ENCODE data around the gene SAFB2. TPM values are rescaled to one million over a fixed set of nuclear protein-coding genes. Genes with fewer than 3 reads are reported as not detected.

SAFB2 gene
- total RNA-seq, 1 donor from 2014 or later = 64.6 TPM

DNA sequence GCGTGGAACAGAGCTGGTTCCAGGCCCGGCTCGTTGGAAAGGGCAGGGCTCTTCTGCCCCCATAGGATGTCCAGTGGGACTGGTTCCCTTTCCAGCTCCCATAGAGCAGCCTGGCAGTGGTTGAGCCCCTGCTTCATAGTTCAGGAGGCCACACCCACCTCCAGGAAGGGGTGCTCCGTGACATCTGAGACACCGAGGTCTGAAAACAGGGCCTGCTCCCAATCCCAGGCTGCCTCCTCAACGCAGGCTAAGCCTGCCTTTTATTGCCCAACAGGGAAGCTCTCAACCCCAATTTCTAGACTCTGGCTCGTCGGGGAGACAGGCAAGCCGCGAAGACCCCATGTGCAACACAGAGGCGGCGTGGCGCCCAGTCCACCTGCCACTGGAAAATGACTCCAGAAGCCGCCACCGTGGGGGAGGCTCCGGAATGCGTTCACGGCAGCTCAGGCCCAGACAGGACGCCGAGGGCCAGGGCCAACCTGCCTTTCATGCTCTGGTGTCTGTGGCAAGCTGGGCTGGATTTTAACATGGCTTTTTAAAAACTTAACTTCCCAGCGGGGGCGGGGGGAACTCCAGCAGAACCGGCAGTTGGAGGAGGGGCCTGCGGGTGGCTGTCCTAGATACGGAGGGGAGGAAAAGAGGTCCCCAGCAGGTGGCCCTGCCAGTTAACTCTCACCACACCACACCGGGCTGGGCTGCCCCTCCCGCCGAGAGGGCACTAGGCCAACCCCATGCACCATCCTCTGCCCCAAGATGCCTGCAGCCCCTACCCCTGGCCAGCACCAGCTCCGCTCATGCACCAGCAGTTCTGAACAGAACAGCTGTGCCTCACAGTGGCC, 36.9 kb downstream of the SAFB2 start:
- DNase-seq (ENCODE audit: low spot score) = no peak

DNA sequence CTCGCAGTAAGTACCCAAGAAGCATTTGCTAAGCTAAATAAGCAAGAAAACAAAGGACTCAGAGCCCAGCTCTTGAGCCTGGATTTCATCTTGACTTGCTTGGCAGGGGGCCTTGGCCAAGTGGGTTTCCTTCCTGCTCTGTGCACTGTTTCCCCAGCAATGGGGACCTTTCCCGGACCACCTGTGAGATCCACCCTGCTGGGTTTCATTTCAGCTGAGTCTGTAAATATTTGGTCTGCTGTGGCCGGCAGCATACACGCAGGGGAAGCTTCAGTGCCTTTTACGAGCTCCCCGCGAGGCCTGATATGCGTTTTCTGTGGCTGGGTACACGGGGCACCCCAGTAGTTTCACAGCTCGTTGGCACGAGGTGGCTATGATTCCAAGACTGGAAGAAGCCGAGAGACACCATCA, 42.4 kb downstream of the SAFB2 start:
- no peak for DNase-seq (ENCODE audit: low spot score)

DNA sequence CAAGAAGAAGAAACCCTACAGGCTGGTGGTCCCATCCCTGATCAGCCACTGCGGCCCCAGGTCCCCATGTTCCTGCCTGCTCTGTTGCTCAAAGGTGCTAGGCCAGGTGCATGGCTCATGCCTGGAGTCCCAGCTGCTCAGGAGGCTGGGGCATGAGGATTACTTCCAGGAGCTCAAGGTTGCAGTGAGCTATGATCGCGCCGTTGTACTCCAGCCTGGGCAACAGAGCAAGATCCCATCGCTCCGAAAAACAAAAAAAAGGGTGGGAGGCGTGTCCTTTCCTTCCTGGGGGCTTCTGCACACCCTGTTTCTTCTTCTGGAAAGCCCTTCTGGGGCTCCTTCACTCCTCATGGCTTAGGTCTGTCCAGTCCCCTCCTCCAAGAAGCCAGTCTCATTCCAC, 42.9 kb downstream of the SAFB2 start:
- no peak for DNase-seq (ENCODE audit: low spot score)

DNA sequence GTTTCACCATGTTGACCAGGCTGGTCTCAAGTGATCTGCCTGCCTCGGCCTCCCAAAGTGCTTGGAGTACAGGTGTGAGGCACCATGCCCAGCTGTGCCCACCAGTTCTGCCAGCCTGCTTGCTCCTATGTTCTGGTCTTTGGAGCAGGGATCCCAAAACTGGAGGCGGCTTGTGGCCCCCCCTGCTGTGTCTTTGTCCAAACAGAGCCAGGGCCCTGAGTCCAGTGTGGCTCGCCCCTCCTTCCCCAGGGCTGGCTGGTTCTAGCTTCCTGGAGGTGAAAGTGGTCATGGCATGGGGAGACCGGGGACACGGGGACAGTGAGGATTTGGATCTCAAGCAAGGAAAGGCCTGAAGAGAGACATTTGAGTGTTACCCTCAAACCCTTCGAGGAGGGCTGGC, 43.3 kb downstream of the SAFB2 start:
- DNase-seq (ENCODE audit: low spot score) = no peak

DNA sequence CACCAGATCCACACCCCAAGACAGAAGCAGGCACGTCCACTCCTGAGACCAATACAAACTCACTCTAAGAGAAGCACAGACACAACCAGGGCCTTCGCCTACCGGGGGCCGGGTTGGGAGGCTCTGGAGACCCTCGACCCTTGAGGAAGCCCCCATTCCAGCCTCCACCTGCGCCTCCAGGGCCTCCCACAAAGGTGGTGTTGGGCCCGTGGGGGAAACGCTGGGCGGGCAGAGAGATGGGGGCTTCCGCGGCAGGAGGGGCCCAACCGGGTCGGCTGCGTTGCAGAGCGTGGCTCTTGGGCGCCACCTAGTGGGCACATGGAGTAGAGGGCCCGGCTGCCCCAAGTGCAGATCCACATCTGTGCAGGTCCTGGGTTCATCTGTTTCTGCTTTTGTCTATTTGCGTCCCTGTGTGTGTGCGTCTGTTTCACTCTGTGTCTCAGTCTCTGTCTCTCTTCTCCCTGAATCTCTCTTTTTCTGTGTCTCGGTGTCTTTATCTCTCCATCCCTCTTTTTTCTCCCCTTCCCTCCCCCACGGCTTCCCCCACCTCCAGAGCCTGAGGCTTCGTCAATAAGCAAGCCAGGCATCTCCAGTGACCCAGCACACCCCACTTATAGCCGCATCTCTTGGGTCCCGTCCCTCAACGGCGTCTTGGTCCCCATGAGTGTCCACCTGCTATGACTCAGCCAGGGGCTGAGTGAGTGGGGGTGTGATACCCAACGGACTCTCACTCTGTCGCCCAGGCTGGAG, 44.3 kb downstream of the SAFB2 start:
- no peak for DNase-seq (ENCODE audit: low spot score)

DNA sequence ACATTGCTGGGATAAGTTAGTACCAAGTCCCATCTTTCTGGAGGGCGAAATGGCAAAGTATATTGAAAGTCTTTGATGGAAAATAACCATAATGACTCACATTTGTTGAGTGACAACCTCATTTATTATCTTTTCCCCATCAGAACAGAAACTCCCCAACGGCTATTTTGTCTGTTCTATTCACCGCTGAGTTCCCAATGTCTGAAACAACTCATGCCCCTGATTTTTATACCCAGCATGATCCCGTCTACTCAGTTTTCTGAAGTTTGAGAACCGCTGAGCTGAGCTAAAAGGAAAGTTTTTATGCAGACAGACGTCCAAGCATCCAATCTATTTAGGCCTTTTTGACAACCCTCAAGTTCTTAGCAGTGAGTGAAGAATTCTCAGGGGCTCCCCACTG, 47.0 kb downstream of the SAFB2 start:
- DNase-seq (ENCODE audit: low spot score) = no peak

DNA sequence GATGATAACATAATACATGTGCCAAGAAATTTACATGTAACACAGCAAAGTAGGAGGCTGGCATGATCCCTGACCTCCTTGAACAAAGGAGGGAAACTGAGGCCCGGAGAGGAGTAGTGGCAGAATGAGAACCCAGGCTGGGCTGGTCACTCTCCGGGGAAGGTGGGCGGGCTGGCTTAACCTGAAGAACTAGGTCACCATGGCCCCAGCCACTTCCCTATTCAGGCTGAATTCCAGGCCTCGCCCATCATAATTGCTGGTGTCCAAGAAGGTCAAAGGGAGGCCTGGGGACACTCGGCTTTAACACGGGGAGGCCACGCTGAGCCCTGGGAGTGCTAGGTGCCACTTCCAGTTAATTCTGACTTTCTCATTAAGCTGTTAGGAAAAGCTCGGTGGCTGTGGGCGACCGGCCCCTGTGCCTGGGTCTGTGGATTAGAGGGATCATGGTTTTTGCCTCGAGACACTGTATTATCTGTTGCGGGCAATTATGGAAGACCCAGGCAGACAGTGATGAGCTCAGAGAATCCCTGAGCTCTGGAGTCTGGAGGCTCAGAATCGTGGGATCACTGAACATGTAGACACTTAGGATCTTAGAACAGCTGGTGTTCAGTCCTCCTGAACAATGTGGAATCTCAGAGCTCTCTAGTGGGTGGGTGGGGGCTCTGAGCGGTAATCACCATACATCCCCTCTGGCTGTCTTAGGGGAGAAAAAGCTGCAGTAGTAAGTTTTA, 49.9 kb downstream of the SAFB2 start:
- no peak for DNase-seq (ENCODE audit: low spot score)

DNA sequence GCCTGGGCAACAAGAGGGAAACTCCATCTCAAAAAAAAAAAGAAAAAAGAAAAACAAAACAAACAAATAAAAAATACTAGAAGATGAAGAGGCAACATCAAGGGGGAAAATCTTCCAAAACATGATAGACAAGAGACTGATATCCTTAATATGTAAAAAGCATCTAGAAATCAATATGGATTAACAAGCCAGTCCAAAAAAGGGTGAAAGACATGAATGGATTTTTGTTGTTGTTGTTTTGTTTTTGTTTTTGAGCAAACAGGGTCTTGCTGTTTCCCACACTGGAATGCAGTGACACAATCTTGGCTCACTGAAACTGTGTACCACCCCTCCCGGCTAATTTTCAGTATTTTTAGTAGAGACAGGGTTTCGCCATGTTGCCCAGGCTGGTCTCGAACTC, 50.8 kb downstream of the SAFB2 start:
- DNase-seq (ENCODE audit: low spot score) = no peak

DNA sequence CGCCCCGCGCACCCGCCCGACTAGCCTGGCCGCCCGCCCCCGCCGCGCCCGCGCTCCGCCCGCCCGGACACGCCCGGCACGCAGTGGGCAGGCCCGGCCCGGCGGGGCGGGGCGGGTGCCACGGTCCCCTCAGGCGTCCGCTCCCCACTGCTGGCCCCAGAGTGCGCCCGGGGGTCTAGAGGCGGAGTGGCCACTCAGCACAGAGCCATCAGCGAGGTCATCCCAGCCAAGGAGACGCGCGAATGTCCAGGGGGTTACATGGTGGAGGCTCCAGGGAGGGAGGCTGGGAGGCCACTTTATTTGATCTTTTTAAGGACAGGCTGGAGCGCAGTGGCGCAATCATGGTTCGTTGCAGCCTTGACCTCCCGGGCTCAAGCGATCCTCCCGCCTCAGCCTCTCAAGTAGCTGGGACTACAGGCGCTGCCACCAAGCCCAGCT, 54.6 kb downstream of the SAFB2 start:
- DNase-seq (ENCODE audit: low spot score) = no peak

DNA sequence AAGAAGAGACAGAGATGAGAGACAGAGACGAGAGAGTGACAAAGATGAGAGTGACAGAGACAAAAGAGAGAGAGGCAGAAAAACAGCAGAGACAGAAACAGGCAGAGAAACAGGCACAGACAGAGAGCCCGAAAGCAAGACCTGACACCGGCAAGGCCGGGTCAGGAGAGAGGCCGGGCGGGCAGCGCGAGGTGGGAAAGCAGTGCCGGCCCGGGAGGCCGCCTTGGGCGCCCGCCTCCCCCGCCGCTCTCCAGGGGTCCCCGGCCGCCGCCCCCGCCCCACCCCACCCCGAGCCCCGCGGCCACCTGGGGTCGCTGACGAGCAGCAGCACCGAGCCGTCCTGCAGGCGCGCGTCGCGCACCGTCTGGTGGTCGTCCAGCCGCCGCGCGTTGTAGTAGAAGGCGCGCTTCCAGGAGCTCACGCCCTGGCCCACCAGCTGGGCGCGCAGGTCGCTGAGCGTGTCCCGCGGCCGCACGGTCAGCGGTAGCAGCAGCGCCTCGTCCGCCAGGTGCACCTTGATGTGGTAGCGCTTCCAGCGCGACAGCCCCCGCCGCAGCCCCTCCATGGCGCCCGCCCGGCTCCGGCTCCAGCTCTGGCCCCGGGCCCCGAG, 55.1 kb downstream of the SAFB2 start, which contains the start of gene TINCR:
Gene TINCR (minus strand): TSS at position 594 of the 610 bp plus-strand sequence.
- no peak for DNase-seq (ENCODE audit: low spot score)

DNA sequence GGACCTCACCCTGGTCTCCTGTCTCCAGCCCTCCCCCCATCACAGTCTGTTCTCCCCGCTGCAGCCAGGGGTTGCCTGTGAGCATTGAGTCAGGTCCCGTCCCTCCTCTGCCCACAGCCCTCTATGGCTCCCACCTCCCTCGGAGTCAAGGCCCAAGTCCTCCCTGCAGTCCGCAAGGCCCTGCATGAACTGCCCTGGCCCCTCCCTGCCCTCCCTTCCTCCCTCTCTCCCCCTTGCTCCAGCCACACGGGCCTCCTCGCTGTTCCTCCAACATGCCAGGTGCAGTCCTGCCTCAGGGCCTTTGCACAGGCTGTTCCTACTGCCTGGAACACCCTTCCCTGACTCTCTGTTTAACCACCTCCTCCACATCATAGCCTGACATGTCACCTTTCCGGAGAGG, 57.6 kb downstream of the SAFB2 start:
- no peak for DNase-seq (ENCODE audit: low spot score)

DNA sequence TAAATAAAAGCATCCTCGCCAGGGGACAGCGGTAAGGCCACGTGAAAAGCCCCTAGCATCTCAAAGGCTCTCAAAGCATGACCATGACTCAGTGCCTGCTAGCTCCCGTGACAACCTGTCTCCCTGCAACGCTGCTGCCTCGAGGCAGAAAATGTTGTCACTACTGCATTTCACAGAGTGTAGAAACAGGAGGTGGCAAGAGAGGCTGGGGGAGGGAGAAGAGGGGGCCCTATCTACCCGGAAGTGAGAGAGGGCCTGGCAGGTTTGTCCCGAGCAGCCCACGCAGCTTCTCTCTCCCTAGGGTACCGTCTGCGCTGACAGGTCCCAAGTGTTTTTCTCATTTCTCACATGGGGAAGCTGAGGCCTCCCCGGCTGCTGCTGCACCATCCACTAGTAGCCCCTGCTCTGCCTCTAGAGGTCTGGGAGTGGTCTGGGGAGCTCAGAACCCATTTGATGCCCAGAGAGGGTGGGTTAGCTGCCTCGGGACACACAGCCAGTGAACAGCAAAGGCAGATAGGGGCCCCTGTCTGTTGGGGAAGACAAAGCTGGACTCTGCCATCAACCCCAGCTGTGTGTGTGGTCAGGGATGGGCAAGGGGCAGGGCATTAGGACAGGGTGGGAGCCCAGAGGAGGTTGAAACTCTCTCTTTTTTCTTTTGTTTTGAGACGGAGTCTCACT, 58.5 kb downstream of the SAFB2 start:
- DNase-seq (ENCODE audit: low spot score) = no peak

DNA sequence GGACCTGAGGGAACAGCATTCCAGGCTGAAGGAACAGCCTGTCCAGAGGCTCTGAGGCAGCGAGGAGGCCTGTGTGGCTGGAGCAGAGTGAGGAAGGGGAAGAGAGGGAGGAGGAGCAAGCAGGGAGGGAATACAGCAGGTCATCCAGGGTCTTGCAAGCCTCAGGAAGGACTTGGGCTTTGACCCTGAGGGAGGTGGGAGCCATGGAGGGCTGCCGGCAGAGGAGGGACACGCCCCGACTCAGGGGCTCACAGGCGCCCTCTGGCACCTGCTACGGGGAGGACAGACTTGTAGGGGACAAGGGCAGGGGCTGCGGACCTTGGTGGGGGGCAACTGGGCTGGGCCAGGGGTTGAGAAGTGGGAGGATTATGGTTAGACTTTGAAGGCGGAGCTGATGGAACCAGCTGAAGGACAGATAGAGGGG, 59.6 kb downstream of the SAFB2 start:
- DNase-seq (ENCODE audit: low spot score) = no peak

DNA sequence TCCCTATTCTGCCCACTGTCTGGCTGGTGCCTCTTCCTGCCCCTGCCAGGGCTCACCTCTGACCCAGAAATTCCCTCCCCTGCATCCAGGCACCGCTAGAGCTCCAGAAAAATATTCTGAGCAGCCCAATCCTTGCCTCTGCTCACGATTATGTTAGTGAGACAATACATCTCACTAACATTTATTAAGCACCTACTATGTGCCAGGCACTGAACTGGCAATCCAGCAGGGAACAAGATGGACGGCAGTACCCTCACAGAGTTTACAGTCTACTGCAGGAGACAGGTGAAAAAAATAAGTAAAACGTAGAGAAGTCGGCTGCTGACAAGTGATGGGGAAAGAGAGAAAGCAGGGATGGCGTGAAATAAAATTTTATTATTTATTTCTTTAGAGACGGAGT, 60.3 kb downstream of the SAFB2 start:
- no peak for DNase-seq (ENCODE audit: low spot score)

DNA sequence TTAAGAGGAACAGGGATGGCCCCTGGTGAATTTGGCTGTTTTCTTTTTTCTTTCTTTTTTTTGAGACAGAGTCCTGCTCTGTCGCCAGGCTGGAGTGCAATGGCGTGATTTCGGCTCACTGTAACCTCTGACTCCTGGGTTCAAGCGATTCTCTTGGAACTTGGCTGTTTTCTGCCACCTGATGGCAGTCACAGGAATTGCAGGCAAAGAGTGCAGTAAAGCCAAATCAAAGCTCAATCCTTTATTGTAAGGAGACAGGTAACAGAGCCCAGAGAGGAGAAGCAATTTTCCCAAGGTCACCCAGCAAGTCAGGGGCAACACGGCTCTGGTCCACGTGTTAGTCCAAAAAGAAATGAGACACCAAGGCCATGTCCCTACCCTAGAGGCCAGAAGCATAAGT, 61.0 kb downstream of the SAFB2 start:
- DNase-seq (ENCODE audit: low spot score) = no peak

DNA sequence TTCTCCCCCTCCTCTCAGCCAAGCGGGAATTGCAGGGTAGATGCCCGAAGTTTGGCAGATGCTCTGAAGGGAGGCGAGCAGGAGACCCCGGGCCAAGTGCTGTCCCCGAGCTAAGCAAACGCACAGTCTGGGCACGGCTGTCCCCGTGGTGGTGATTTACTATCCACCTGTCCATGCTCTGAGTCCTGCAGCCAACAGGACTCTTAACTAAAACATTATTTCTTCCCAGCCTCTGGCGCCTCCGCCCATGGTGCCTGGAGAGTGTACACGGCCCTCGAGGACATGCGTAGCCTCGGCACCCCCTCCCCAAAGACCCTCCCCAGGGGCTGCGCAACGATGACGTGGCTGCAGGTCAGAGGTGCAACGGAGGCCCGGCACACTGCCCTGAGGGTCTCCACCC, 62.4 kb downstream of the SAFB2 start:
- DNase-seq (ENCODE audit: low spot score) = no peak

DNA sequence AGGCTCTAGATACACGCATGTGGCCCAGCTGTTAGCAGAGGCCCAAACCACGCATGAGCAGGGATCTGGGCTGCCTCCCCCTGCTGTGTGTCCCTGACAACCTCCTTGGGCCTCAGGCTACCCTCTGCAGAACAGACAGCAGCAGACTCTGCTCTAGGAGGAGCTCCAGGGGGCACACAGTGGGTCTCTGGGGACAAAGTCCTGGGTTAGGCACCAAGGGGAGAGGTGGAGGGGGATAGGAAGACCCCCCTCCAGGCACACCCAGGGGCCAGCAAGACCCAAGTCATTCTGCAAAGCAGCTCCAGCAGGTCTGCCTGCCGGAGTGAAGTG, 62.8 kb downstream of the SAFB2 start:
- no peak for DNase-seq (ENCODE audit: low spot score)

DNA sequence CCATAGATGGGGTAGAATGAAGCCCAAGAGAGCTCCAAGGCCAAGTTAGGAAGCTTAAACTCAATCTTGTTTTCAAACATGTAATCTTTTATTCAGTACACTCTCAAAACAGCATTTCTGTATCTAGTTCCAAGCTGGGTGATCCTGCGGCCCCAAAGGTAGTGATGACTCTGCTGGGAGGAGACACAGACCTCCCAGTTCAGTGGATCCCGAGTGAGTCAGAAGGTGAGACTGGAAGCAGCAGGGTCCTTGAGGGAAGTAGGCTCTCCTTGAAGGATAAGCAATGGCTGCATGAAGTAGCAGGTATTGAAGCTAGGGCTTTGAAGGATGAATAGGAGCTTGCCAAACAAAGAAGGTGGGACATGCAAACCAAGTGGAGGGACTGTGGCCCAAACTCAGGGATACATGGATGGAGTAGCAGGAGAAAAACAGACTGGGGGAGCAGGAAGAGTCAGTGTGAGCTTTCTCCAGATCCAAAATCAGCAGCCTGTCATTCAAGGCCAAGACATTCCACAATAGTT, 64.4 kb downstream of the SAFB2 start:
- no peak for DNase-seq (ENCODE audit: low spot score)

DNA sequence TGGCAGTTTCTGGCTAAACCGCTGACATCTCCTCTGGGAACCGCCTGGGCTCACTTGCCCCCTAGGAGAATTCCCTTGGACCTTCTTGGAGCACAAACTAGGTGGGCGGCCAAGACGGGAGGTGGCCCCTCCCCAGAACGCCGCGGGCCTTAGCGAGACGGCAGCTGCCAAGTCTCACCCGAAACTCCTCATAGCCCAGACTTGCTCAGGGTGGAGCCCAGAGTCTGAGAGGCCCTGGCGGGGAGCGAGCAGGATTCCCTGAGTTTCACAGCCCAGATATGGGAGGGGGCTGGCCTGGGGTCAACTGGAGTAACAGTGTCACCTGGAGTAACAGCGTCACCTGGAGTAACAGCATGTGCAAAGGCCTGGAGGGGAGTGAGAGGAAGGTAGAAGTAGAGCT, 64.9 kb downstream of the SAFB2 start:
- DNase-seq (ENCODE audit: low spot score) = no peak

DNA sequence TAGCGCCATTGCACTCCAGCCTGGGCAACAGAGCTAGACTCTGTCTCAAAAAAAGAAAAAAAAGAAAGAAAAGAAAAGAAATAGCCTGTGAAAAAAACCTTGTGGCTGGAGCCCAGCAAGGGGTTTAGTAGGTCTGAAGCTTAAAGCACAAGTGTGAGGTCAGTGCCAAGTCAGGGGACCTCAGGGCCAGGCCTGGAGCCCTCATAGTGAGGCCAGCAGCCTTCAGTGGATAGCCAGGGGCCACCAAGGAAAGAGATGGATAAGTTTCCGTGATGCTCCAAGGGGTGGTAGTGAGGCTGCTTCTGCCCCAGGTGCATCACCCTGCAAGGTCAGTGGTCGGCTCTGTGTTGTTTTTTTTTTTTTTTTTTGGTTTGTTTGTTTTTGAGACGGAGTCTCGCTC, 67.7 kb downstream of the SAFB2 start:
- DNase-seq (ENCODE audit: low spot score) = no peak

DNA sequence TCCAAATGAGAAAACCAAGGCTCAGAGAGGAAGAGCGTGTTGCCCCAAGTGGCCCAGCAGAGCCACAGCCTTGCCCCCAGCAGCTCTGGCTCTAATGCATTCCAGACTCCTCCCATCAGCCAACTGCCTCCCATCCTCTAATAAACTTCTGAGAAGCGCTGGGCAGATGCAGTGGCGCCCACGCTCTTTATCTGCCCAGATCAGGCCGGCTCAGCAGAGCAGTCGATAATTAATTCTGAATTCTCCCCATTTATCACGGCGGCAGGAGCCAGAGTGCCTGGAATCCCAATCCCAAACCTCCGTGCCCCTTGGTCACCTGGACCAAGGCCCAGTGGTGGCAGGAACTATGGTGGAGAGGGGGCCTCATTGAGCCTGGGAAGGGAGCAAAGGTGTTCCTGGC, 68.7 kb downstream of the SAFB2 start:
- no peak for DNase-seq (ENCODE audit: low spot score)
